Measurements from ENCODE around the gene TMOD4.
A peak's percentile ranks its signal among the peaks of the same experiment; 100 is the strongest.

The TMOD4 gene

DNA sequence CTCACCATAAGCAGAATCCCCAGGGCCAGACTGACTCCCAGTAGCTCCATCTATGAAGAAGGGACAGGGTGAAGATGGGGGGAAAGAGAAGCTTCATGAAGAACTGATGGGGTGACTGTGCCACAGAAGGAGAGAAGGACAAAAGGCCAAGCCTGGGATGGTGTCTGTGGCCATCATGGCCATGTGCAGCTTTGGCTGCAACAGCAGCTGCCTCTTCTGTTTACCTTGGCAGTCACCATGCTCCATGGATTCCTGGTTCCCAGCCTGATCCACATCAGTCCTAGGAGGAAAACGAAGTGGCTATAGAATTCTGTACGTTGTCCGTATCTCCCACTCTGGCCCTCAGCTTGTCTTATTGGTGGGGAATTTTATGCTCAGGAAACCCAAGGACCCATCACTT lies 41.4 kb downstream of the TMOD4 start:
- peaks cover 0 to 27% (median 5%) of the 10 kb centered on the region in 3 experiments for H3K27me3 ChIP-seq (ENCODE audit: control insufficient read depth in 3 of 3, insufficient read depth in 3 of 3, low read depth in 1 of 3, low read length in 3 of 3)
- no peak overlapping the region for H3K4me3 ChIP-seq (ENCODE audit: low read length in 2 of 2)
- no peak overlapping the region for H4K8ac ChIP-seq (ENCODE audit: low read depth, low read length)
- peaks cover 1% of the 10 kb centered on the region for H3K79me1 ChIP-seq (ENCODE audit: low read depth, low read length)
- H2AFZ ChIP-seq (ENCODE audit: low read length), result no peak overlapping the region
- H2BK12ac ChIP-seq (ENCODE audit: low read length), result no peak overlapping the region
- H3K4me2 ChIP-seq (ENCODE audit: insufficient read depth, low read length, poor library complexity, severe bottlenecking), result no peak overlapping the region
- H3K4me1 ChIP-seq (ENCODE audit: control insufficient read depth in 2 of 2, insufficient read depth in 1 of 2, low read depth in 1 of 2, low read length in 2 of 2), result peaks cover 0 to 8% of the 10 kb centered on the region in 2 donors
- no peak overlapping the region for H3K18ac ChIP-seq (ENCODE audit: low read length)
- H3K4ac ChIP-seq (ENCODE audit: low read length), result no peak overlapping the region
- DNase-seq (ENCODE audit: low spot score), result no peak
- H3K27ac ChIP-seq (replicated peaks; ENCODE audit: low read length), result no peak overlapping the region
- no peak overlapping the region for H2BK120ac ChIP-seq (ENCODE audit: low read depth, low read length)
- peaks cover 36 to 69% of the 10 kb centered on the region in 2 donors for H3K36me3 ChIP-seq (replicated peaks in 1 of 2; ENCODE audit: control insufficient read depth in 2 of 2, insufficient read depth in 2 of 2, low read length in 2 of 2)
- H3K9me3 ChIP-seq (replicated peaks in 1 of 2; ENCODE audit: control insufficient read depth in 2 of 2, insufficient read depth in 1 of 2, low read depth in 1 of 2, low read length in 2 of 2), result no peaks in the 10 kb centered on the region
- H2AK5ac ChIP-seq (ENCODE audit: low read depth, low read length), result no peak overlapping the region
- no peak overlapping the region for H3K9ac ChIP-seq (ENCODE audit: low read depth, low read length, poor library complexity)
- H3K23ac ChIP-seq (ENCODE audit: low read depth, low read length, poor library complexity), result no peak overlapping the region
- H3K14ac ChIP-seq (ENCODE audit: low read length), result no peak overlapping the region
- WGBS, 2 donors (ENCODE audit: extremely low coverage in 2 of 2, insufficient read length in 2 of 2, insufficient replicate concordance in 1 of 2), result no CpG with 5 or more reads among the region's 3 CpGs
- no peak overlapping the region for H4K91ac ChIP-seq (ENCODE audit: low read depth, low read length, poor library complexity)
- H2BK15ac ChIP-seq (ENCODE audit: low read length), result no peak overlapping the region
- no peak overlapping the region for H2BK5ac ChIP-seq (ENCODE audit: low read length)

GRCh38 chr1:151133018-151133806 lies 42.6 kb downstream of the TMOD4 start:
- Histone ChIP-seq H3K18ac (ENCODE audit: low read length) (peak overlapping the region; percentile 89), H2AFZ (ENCODE audit: low read length) (no peak overlapping the region), H3K4me1 (ENCODE audit: control insufficient read depth in 2 of 2, insufficient read depth in 1 of 2, low read depth in 1 of 2, low read length in 2 of 2) (peaks cover 0 to 8% of the 10 kb centered on the region in 2 donors), H2BK15ac (ENCODE audit: low read length) (peak overlapping the region; percentile 8), H3K79me1 (ENCODE audit: low read depth, low read length) (peaks cover 1% of the 10 kb centered on the region), H3K4me3 (ENCODE audit: low read length in 2 of 2) (peak overlapping the region in 1 of 2 donors; percentile 59), H4K8ac (ENCODE audit: low read depth, low read length) (peak overlapping the region; percentile 26), H3K4ac (ENCODE audit: low read length) (no peak overlapping the region), H3K9ac (ENCODE audit: low read depth, low read length, poor library complexity) (peak overlapping the region; percentile 54), H3K27me3 (ENCODE audit: control insufficient read depth in 3 of 3, insufficient read depth in 3 of 3, low read depth in 1 of 3, low read length in 3 of 3) (peaks cover 0 to 27% (median 5%) of the 10 kb centered on the region in 3 experiments), H4K91ac (ENCODE audit: low read depth, low read length, poor library complexity) (no peak overlapping the region), H3K23ac (ENCODE audit: low read depth, low read length, poor library complexity) (peak overlapping the region; percentile 53), H3K4me2 (ENCODE audit: insufficient read depth, low read length, poor library complexity, severe bottlenecking) (peak overlapping the region; percentile 86), H2BK12ac (ENCODE audit: low read length) (peak overlapping the region; percentile 46), H2AK5ac (ENCODE audit: low read depth, low read length) (peak overlapping the region; percentile 82), H3K27ac (replicated peaks; ENCODE audit: low read length) (no peak overlapping the region), H3K36me3 (replicated peaks in 1 of 2; ENCODE audit: control insufficient read depth in 2 of 2, insufficient read depth in 2 of 2, low read length in 2 of 2) (peaks cover 35 to 60% of the 10 kb centered on the region in 2 donors), H3K14ac (ENCODE audit: low read length) (peak overlapping the region; percentile 42), H2BK5ac (ENCODE audit: low read length) (no peak overlapping the region), H2BK120ac (ENCODE audit: low read depth, low read length) (no peak overlapping the region), H3K9me3 (replicated peaks in 1 of 2; ENCODE audit: control insufficient read depth in 2 of 2, insufficient read depth in 1 of 2, low read depth in 1 of 2, low read length in 2 of 2) (no peaks in the 10 kb centered on the region)
- WGBS, 2 donors (ENCODE audit: extremely low coverage in 2 of 2, insufficient read length in 2 of 2, insufficient replicate concordance in 1 of 2), result no CpG with 5 or more reads among the region's 65 CpGs
- no peak for DNase-seq (ENCODE audit: low spot score)

- no peak for DNase-seq (ENCODE audit: low spot score)
- Histone ChIP-seq H3K4ac (ENCODE audit: low read length) (peak overlapping the region; percentile 17), H3K18ac (ENCODE audit: low read length) (peak overlapping the region; percentile 92), H3K36me3 (replicated peaks in 1 of 2; ENCODE audit: control insufficient read depth in 2 of 2, insufficient read depth in 2 of 2, low read length in 2 of 2) (peaks cover 29 to 52% of the 10 kb centered on the region in 2 donors), H3K23ac (ENCODE audit: low read depth, low read length, poor library complexity) (no peak overlapping the region), H3K4me2 (ENCODE audit: insufficient read depth, low read length, poor library complexity, severe bottlenecking) (peak overlapping the region; percentile 86), H3K14ac (ENCODE audit: low read length) (peak overlapping the region; percentile 42), H2BK15ac (ENCODE audit: low read length) (peak overlapping the region; percentile 8), H2AFZ (ENCODE audit: low read length) (no peak overlapping the region), H3K9ac (ENCODE audit: low read depth, low read length, poor library complexity) (no peak overlapping the region), H3K79me1 (ENCODE audit: low read depth, low read length) (no peaks in the 10 kb centered on the region), H2BK5ac (ENCODE audit: low read length) (no peak overlapping the region), H2AK5ac (ENCODE audit: low read depth, low read length) (peak overlapping the region; percentile 82), H3K4me3 (ENCODE audit: low read length in 2 of 2) (no peak overlapping the region), H2BK12ac (ENCODE audit: low read length) (no peak overlapping the region), H3K9me3 (replicated peaks in 1 of 2; ENCODE audit: control insufficient read depth in 2 of 2, insufficient read depth in 1 of 2, low read depth in 1 of 2, low read length in 2 of 2) (no peaks in the 10 kb centered on the region), H2BK120ac (ENCODE audit: low read depth, low read length) (no peak overlapping the region), H3K27ac (replicated peaks; ENCODE audit: low read length) (no peak overlapping the region), H4K8ac (ENCODE audit: low read depth, low read length) (no peak overlapping the region), H3K27me3 (ENCODE audit: control insufficient read depth in 3 of 3, insufficient read depth in 3 of 3, low read depth in 1 of 3, low read length in 3 of 3) (peaks cover 0 to 27% (median 5%) of the 10 kb centered on the region in 3 experiments), H4K91ac (ENCODE audit: low read depth, low read length, poor library complexity) (no peak overlapping the region), H3K4me1 (ENCODE audit: control insufficient read depth in 2 of 2, insufficient read depth in 1 of 2, low read depth in 1 of 2, low read length in 2 of 2) (peaks cover 0 to 8% of the 10 kb centered on the region in 2 donors)
- WGBS, 2 donors (ENCODE audit: extremely low coverage in 2 of 2, insufficient read length in 2 of 2, insufficient replicate concordance in 1 of 2), result no CpG with 5 or more reads among the region's 74 CpGs
Measured at GRCh38 chr1:151132335-151133017, 43.3 kb downstream of the TMOD4 start.

All from neuronal stem cell (in vitro differentiated cells).